HepG2 (cell line): ENCODE measurements around the gene SPSB2. TPM values are rescaled to one million over a fixed set of nuclear protein-coding genes. Genes with fewer than 3 reads are reported as not detected.

Experiments used
- BHLHE40 ChIP-seq: IDR thresholded peaks from 2 replicates; pipeline ENCODE4 v1.6.1; 2011; ENCODE audit warnings: low read length, improper control_type of control experiment
- CREM ChIP-seq, 2 experiments: sonication (generic) in 1 of 2; formaldehyde crosslinking in 1 of 2; IDR thresholded peaks; 2 replicates each; pipeline versions ENCODE4 v1.4.0 to v1.6.1; 2016 to 2020; ENCODE audit warnings: antibody characterized with exemption in 1 of 2, mild to moderate bottlenecking in 1 of 2, missing genetic modification reagents in 1 of 2
- E2F2 ChIP-seq: sonication (generic); formaldehyde crosslinking; IDR thresholded peaks from 2 replicates; pipeline ENCODE4 v1.4.0; 2020; ENCODE audit warnings: missing genetic modification reagents, borderline replicate concordance
- HBP1 ChIP-seq: IDR thresholded peaks from 2 replicates; pipeline ENCODE4 v1.6.1; 2016; ENCODE audit warnings: low read depth, control low read depth
- IKZF1 ChIP-seq: fragments of 450-650 bp; IDR thresholded peaks from 2 replicates; pipeline ENCODE4 v1.7.1; 2016
- MIER3 ChIP-seq: IDR thresholded peaks from 2 replicates; pipeline ENCODE4 v1.6.1; 2016; ENCODE audit warnings: missing compliant biosample characterization, borderline replicate concordance
- NFIC ChIP-seq: IDR thresholded peaks from 2 replicates; pipeline ENCODE4 v1.6.1; 2012; ENCODE audit warnings: mild to moderate bottlenecking, low read length, inconsistent platforms
- PHF21A ChIP-seq: sonication (generic); formaldehyde crosslinking; IDR thresholded peaks from 2 replicates; pipeline ENCODE4 v1.5.0; 2020; ENCODE audit warnings: mild to moderate bottlenecking, missing genetic modification reagents
- THYN1 ChIP-seq: sonication (generic); formaldehyde crosslinking; IDR thresholded peaks from 2 replicates; pipeline ENCODE4 v1.8.1; 2023; ENCODE audit warnings: low read depth, mild to moderate bottlenecking, moderate library complexity, missing genetic modification reagents, borderline replicate concordance
- UBTF ChIP-seq: sonication (generic); formaldehyde crosslinking; IDR thresholded peaks from 2 replicates; pipeline ENCODE4 v1.4.0; 2020; ENCODE audit warnings: mild to moderate bottlenecking, missing genetic modification reagents
- ZBTB7B ChIP-seq: sonication (generic); formaldehyde crosslinking; IDR thresholded peaks from 2 replicates; pipeline ENCODE4 v1.4.0; 2020; ENCODE audit warnings: missing genetic modification reagents
- ZHX2 ChIP-seq, 2 experiments: sonication (generic) in 1 of 2; formaldehyde crosslinking in 1 of 2; IDR thresholded peaks; 2 replicates each; pipeline versions ENCODE4 v1.6.1 to v1.9.0; 2014 to 2022; ENCODE audit warnings: antibody characterized with exemption in 1 of 2, borderline replicate concordance in 1 of 2, inconsistent platforms in 1 of 2, low read depth in 1 of 2, missing genetic modification reagents in 1 of 2
- ZNF230 ChIP-seq: sonication (generic); formaldehyde crosslinking; IDR thresholded peaks from 2 replicates; pipeline ENCODE4 v1.4.0; 2020; ENCODE audit warnings: mild to moderate bottlenecking, missing genetic modification reagents
- ZNF333 ChIP-seq: sonication (generic); formaldehyde crosslinking; IDR thresholded peaks from 2 replicates; pipeline ENCODE4 v1.4.0; 2020; ENCODE audit warnings: mild to moderate bottlenecking, missing genetic modification reagents, borderline replicate concordance
- ZNF468 ChIP-seq: sonication (generic); formaldehyde crosslinking; IDR thresholded peaks from 2 replicates; pipeline ENCODE4 v1.8.0; 2022; ENCODE audit warnings: mild to moderate bottlenecking, moderate library complexity, missing genetic modification reagents
- ZNF713 ChIP-seq: sonication (generic); formaldehyde crosslinking; IDR thresholded peaks from 2 replicates; pipeline ENCODE4 v1.4.0; 2020; ENCODE audit warnings: mild to moderate bottlenecking, missing genetic modification reagents
- ZNF766 ChIP-seq: sonication (generic); formaldehyde crosslinking; IDR thresholded peaks from 2 replicates; pipeline ENCODE4 v1.5.0; 2020; ENCODE audit warnings: missing genetic modification reagents, borderline replicate concordance
- ZSCAN31 ChIP-seq: sonication (generic); formaldehyde crosslinking; IDR thresholded peaks from 2 replicates; pipeline ENCODE4 v1.5.0; 2020; ENCODE audit warnings: low read depth, mild to moderate bottlenecking, missing genetic modification reagents
- polyA plus RNA-seq, 8 experiments: library from polyadenylated mRNA; depleted of rRNA in 3 of 8; stranded (reverse) in 7 of 8; unstranded in 1 of 8; fragments of >200 nt; fragmentation: Illumina TruSeq in 4 of 8; extraction: Trizol in 4 of 8; gene quantifications; 2 replicates each; pipeline versions ENCODE4 v1.2.1 to v1.2.3, GENCODE V29; 2011 to 2016; ENCODE audit warnings: low read depth in 4 of 8, missing spikeins in 1 of 8, mixed read lengths in 1 of 8; ENCODE audit not compliant: insufficient read depth in 1 of 8
- total RNA-seq, 5 experiments: library from RNA; depleted of rRNA; stranded (reverse); fragments of >200 nt; fragmentation: Illumina TruSeq; extraction: Trizol; gene quantifications; 2 replicates each; pipeline ENCODE4 v1.2.3, GENCODE V29; 2016; ENCODE audit warnings: low read depth in 1 of 5

SPSB2 gene
- total and polyA plus RNA-seq, 2 of the 13 experiments (the other 11 are each of a cell fraction or from before 2014, with no cell fraction given) = 2.0 to 6.2 TPM

GRCh38 chr12:6828781-6829535 lies 44.1 kb downstream of the SPSB2 start (continued):
- no peak for TF ChIP-seq BHLHE40
- TF ChIP-seq E2F2 (CRISPR knock-in tag) = no peak
- TF ChIP-seq THYN1 = no peak
- no peak for TF ChIP-seq ZBTB7B (CRISPR knock-in tag)
- TF ChIP-seq MIER3 (CRISPR knock-in tag) = no peak
- 0 out of 2 replicates have a peak, but pooled peaks have one; percentile 42 for TF ChIP-seq CREM (IDR thresholded peaks at IDR 0.05)
- TF ChIP-seq CREM (CRISPR knock-in tag; IDR thresholded peaks at IDR 0.05) = 0 out of 2 replicates have a peak, but pooled peaks have one; percentile 19
- no peak for TF ChIP-seq ZNF713 (CRISPR knock-in tag)
- 0 out of 2 replicates have a peak, but pooled peaks have one; percentile 39 for TF ChIP-seq ZNF333 (CRISPR knock-in tag)
- no peak for TF ChIP-seq ZSCAN31 (CRISPR knock-in tag)
- peak; percentile 76 for TF ChIP-seq UBTF
- TF ChIP-seq ZNF766 = no peak
- TF ChIP-seq NFIC = no peak
- no peak for TF ChIP-seq HBP1
- no peak for TF ChIP-seq IKZF1
- 0 out of 2 replicates have a peak, but pooled peaks have one; percentile 72 for TF ChIP-seq ZNF468 (CRISPR knock-in tag)
- TF ChIP-seq ZHX2 (IDR thresholded peaks at IDR 0.05; ENCODE audit: low read depth) = no peak
- no peak for TF ChIP-seq ZHX2 (CRISPR knock-in tag; IDR thresholded peaks at IDR 0.05; ENCODE audit: borderline replicate concordance)
- no peak for TF ChIP-seq ZNF230 (CRISPR knock-in tag)
- TF ChIP-seq PHF21A (CRISPR knock-in tag) = no peak
